ELF-1 (cell line): ENCODE data around the gene ARL2BP.

ENCODE experiments used
- DNase-seq: peaks from one replicate; pipeline ENCODE4 v3.0.0-alpha.2; 2016; ENCODE audit warnings: low read depth, low spot score

Gene ARL2BP

DNA sequence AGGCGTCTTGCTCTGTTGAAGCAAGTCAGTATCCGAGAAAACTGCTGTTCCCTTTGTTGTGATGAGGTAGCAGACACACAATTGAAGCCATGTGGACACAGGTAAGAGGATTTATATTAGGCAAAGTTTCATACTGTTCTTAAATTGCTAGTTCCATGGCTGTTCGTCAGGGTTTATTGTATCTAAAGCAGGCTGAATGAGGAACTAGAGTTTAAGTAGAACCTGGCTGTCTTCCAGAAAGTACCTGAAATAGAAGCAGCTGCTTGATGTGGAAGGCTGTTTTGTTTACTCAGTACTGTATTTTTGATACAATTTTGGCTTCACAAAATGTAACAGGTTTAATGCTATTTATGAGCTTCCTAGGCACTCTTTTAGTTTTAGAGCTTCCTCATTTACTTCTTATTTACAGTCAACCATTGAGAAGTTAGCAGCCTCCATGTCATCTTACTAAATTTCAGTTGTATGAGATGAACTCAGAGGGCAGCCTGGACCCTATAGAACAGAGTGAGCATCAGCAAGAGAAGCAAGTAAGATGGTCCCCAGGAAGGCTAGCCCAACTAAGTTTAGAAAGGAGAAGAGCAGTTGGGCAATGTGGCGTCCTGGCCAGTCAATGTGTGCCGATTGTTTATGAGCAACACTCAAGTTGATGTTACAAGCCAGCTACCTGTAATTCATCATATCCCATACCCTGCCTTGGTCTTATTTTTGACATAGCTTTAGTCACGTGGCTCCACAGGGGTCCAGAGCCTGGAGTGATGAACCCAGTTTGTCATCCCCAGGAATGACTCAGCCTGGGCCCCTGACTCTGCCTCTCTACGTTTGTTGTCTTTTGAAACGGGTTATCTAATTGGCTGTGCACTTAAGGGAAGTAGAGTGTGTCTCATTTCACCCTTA lies 9.7 kb upstream of the ARL2BP start:
- peak; percentile 13 for DNase-seq

GRCh38 chr16:57236022-57236350 lies 9.1 kb upstream of the ARL2BP start:
- DNase-seq: no peak

- no peak for DNase-seq
These were observed 6.4 kb upstream of the ARL2BP start for GRCh38 chr16:57238682-57239081.

GRCh38 chr16:57239107-57239506 lies 6.0 kb upstream of the ARL2BP start:
- no peak for DNase-seq

- no peak for DNase-seq
These were observed 4.2 kb upstream of the ARL2BP start for GRCh38 chr16:57240851-57241250.

- no peak for DNase-seq
These were observed 2.4 kb upstream of the ARL2BP start for GRCh38 chr16:57242650-57243049.

DNA sequence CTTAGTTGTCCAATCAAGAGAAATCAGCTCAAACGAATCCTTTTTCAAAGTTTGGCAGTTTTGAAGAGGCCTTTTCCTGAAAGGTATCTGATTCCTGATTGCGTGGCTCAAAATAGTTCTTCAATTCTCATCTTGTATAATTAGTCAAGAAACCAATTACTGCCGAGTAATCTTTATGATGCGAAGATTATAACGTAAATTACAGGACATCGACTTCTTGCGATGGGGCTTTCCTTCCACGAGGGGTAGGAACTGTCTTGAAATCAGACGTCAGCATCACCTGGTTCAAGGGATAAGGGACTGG lies 644 bp upstream of the ARL2BP start:
- no peak for DNase-seq

DNA sequence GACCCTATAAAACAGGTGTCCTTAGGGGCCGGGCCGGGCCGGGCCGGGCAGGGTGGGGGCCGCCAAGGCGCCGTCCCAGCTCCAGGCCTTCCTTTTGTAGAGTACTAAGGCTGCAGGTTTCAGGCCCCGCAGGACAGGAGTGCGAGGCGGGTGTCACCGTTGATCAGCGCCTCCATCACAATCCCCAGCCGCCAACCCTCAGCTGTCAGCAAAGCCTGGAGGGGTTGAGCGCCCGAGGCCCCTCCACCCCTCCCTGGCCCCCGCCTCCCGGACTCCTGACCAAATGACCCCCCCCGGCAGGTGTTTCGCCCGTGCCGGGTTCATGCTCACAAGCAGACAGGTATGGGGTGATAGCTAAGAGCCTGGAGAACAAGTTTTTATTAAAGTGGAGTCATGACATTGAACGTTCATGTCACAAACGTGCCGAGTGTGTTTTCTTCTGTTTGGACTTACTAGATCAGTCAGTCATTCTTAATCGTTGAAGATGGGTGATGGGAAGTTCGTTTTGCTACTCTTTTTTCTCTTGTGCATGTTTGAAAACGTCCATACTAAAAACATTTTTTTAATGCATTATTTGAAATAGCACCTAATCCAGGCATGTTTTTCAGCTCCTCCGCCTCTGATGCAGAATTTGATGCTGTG lies 534 bp downstream of the ARL2BP start:
- DNase-seq: no peak

DNA sequence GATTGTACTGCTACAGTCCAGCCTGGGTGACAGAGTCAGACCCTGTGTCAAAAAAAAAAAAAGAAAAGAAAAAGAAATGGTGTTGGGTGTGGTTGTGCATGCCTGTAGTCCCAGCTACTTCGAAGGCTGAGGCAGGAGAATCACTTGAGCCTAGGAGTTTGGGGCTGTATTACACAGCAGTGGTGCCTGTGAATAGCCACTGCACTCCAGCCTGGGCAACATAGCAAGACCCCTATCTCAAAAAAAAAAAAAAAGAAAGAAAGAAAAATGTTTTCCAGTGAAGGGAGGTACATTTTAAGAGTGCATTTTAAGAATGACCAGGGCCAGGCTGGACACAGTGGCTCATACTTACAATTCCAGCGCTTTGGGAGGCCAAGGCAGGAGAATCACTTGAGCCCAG lies 6.3 kb downstream of the ARL2BP start:
- DNase-seq: no peak

DNA sequence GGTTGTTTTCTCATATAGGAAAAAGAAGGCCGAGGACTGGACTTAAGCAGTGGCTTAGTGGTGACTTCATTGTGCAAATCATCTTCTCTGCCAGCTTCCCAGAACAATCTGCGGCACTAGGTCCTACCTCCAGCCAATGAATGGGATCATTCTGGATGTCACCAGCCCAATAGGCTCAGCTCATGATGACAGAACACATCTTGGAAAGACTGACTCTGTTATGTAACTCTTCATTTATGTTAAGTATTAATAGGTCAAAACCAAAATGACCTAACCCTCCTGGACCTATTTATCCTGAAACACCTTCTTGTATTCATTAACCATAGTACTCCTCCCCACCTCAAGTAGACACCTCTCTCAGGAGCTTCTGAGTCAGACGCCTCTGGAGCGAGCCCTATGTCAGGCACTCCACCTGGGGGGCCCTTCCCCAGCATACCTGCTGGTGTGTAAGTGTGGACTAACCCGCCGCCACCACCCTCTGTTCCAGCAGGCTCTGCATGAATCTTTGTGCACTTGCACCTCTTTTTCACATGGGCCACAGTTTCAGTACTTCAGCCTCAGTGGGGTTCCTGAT lies 7.2 kb downstream of the ARL2BP start:
- no peak for DNase-seq

DNA sequence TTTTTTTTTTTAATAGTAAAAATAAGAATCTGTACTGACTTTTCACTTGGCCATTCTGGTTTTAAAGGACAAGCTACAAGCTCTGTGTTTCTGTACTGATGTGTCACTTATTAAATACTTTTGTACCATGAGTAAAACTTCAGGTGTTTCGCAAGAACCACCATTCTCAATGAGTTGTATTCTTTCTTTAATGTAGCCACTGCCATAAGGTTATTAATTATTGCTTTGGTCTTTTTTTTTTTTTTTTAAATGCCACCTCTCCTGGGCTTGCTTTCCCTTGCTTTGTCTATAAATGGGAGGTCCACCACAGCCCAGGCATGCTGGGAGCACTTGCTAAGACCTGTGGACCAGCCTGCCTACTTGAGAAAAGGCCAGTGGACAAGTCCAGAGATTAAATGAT lies 8.4 kb downstream of the ARL2BP start:
- no peak for DNase-seq

DNA sequence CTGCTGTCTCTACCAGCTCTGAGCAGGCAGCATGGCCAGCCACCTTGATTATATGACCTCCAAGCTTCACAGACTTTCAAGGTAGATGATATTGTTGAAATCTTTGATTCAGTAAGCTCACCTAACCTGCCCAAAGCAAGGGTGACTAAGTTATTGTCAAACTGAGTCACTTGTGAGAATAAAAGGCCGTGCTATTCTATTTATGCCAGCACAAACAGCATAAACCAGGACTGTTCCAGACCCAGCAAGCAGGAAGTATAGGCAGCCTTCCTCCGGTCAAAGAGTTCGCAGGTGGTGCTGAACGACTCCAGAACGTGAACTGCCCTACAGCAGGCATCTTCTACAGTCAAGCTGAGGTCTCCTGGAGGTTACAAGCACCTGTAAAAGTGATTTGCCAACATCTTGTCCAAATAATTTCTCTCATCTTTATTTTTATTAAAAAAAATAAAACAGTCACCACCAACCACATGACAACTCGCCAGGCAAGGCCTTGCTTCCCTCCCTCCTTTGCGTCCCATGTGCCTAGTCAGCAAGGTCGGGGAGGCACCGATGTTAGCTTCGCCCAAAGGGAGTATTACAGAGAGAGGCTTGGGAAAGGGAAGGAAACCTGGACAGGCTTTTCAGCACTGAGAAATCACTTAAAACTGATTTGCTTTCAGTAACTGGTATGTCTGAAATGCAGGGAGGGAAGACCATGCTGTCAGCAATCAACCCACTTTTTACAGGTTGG lies 10.8 kb downstream of the ARL2BP start:
- DNase-seq: no peak

DNA sequence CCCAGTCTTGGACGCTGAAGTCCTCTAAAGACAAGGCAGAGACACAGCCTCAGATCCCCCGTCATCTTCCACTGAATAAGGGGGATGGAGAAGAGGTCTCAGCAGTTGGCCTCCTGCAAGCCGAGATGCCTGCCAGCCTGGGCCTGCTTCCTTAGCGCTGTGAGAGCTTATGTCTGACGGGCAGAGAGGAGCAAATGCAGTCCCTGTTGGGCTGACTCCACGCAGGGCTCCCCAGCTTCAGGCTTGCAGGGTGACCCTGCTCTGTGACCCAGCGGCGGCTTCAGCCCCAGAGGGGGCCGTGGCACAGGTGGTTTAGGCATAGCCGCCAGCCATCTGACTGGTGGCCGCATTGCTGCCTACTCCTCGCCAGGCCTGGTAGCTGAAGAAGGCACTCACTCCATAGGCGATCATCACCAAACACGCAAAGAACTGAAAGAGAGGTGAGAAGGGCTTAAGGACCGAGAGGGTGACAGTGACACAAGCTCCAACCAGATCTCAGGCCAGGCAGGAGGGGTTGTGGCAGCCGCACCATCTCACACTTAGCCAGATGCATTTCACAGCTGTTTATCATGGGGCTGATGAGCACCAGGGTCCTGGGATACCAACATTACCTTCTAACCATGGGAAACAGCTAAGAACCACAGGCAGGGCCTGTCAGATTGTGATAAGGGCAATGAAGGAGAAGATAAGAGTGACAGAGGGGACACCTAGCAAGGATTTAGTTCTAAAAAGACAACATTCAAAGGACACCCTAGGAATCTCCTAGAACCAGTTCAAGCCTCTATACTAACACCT lies 11.7 kb downstream of the ARL2BP start:
- no peak for DNase-seq

GRCh38 chr16:57257455-57258070 lies 12.5 kb downstream of the ARL2BP start:
- no peak for DNase-seq

- no peak for DNase-seq
These were observed 13.3 kb downstream of the ARL2BP start for GRCh38 chr16:57258226-57258909.

- DNase-seq: no peak
These were observed 13.9 kb downstream of the ARL2BP start for GRCh38 chr16:57258910-57259475.

DNA sequence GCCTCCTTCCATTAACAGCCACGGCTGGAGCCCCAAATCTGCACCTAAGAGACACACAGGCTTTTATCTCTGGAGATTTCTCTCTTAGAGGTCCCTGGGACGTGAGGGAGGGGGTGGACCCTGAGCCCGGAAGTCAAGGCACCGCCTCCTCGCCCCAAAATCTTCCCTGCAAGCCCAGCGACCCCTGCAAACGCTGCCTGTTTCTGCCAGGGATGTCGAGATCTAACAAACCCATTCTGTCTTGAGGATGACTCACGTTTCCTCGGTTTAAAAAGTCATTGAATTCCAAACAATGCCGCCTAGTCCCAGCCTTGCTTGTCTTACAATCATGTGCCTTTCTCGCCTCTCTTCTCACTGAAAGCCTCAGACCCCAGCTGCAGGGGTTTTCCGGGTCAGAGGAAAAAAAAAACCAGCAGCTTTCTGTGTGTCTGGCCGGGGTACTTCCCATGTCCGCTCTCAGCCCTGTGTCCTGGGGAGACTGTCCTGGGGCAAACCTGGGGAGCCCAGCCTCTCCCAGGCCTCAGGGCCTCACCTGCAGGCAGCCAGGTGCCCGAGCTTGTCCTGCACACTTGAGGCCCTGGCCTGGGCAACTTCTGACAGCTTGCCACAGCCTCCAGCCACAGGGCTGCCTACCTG lies 15.4 kb downstream of the ARL2BP start:
- peak; percentile 74 for DNase-seq

GRCh38 chr16:57261806-57262205 lies 16.7 kb downstream of the ARL2BP start:
- DNase-seq: no peak

- no peak for DNase-seq
These were observed 17.9 kb downstream of the ARL2BP start for GRCh38 chr16:57262841-57263540.
